Hematopoietic multipotent progenitor cell (in vitro differentiated cells): ENCODE results near the gene EPB41L1. TPM values are rescaled to one million over a fixed set of nuclear protein-coding genes. Genes with fewer than 3 reads are reported as not detected.

Source experiments
- DNase-seq, 3 donors: peaks; one replicate each; pipeline ENCODE4 v3.0.0-alpha.2; 2011 to 2015; ENCODE audit warnings: low read depth in 2 of 3, low spot score in 2 of 3
- total RNA-seq: library from RNA; depleted of rRNA; stranded (reverse); fragments of >200 nt; gene quantifications from one replicate; pipeline ENCODE4 v1.2.3, GENCODE V29; 2012

Gene EPB41L1
- total RNA-seq, 1 donor, result 1.3 TPM

DNA sequence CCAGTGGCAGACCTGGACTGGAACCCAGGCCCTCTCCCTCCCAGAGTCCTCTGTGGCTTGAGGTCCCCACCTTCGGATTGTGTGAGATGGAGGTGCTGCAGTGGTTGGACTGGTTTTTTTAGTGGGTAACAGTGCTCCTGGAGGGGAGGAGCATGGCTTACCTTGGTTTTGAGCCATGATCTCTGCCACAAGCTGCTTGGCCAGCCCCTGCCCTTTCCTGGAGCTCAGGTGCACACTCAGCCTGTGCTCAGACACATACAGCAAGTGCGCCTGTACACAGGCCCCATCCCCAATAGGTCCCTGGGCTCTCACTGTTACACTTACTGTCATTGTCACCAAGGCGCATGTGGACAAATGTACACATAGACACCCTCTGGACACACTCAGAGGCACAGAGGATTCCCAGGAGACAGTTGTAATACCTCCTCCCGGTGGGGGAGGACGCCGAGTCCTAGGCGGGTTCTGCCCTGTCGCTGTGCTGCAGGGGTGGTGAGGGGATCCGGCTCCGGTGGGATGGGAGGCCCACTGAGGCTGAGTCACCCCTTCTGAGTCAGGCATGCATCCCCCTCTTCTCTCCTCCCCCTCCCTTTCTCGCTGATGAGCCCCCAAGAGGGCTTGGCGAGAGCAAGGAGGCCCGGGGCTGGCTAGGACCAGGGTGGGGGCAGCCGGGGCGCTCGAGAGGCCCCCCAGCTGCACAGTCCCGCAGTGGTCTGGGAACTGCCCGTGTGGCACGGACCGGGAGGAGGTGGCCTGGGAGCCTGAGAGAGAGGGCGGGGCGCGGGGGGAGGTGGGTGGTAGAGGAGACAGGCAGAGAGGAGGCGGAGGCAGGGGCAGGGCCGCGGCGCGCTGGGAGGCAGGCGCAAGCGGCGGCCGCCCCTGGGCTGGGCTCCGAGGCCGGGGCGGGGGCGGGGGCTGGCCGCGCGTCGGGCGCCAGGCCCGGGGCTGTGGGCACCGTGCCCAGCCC lies 522 bp upstream of the EPB41L1 start:
- DNase-seq, result peak in 2 of 3 donors; percentile 67 to 73

DNA sequence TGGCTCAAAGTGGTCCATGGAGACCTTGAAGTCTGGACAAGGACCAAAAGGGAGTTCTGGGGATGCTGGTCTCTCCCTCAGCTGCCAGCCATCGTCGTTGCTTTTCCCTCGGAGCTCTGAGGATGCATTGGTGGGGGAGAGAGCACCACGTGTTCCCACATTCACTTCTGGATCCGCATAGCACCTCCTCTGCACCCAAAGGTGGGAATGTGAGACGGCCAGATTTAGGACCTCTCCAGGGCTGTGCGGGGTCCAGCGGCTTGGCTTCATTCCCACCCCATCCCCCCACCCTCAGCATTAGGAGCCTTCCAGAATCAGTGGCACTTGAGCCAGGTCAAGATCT lies 1.1 kb downstream of the EPB41L1 start:
- DNase-seq, result no peak

DNA sequence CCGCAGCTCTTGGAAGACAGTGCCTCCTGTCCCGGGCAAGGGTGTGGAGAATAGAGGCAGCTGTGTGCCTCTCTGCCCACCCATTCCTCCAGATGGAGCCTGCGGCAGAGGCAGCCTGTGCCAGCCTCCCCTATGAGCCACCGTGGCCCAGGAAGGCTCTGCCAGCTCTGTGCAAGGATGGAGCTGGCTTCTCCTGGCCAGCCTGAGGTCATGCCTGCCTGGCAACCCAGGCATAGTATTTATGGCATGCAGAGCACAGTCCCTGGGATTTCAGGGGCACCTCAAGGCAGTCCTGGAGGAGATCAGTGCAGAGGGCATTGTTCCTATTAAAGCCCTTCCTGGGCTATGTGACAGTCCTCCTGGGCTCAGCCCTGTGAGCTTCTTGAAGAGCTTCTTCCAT lies 1.5 kb downstream of the EPB41L1 start:
- no peak for DNase-seq

DNA sequence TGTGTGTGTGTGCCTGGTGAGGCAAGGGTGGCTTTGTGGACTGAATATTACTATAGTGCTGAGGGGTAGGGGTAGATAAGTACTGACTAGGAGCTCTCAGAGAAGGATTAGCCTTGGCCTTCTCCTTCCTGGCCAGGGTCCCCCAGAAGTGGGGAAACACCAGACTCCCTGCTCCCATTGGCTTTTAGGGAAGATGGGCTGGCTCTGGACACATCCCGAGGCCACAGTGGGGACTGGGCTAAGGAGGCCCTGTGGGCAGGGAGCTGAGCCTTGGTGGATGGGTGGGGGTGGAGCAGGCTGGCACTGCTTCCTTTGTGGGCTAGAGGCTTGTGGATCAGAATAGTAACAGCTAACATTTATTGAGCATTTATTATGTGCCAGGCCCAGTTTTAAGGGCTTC lies 3.1 kb downstream of the EPB41L1 start:
- DNase-seq, result no peak

DNA sequence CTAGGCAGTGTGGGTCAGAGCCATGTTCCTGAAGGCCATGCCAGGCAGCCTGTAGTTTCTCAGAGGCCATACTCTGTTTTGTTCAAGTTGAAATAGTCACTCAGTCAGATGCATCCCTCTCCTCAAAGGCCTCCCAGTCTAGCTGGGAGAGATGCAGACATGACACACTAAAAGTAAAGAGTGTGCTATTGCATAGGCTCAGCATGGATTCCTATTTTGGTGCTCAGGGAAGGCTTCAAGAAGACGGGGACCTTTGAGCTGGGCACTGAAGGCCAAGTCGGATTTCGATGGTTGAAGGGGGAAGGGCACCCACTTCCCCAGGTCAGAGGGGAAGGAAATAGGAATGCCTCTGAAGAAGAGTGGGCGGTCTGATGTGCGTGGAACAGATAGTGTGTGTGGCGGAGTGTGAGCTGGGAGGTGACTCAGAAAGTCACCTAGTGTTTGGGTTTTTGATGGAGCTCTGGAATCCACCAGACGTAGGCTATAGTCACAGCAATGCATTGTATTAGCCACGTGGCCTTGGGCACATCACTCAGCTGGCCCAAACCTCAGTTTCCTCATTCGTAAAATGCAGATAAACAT lies 3.7 kb downstream of the EPB41L1 start:
- DNase-seq, result no peak

DNA sequence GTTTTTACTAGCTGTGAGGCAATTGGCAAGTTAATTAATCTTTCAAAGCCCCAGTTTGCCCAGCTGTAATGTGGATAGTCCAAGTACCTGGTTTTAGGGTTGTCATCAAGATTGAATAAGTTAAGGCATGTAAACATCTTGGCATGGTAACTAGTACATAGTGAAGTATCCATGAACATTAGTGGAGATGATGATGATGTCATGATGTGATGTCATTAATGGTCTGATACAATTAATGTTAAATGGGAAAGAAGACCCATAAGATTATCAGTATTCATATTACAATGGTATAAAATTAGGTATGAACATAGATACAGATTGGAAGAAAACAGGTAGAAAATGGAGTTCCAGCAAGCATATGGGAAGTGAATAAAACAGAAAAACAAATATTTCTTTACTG lies 5.3 kb downstream of the EPB41L1 start:
- DNase-seq, result no peak

DNA sequence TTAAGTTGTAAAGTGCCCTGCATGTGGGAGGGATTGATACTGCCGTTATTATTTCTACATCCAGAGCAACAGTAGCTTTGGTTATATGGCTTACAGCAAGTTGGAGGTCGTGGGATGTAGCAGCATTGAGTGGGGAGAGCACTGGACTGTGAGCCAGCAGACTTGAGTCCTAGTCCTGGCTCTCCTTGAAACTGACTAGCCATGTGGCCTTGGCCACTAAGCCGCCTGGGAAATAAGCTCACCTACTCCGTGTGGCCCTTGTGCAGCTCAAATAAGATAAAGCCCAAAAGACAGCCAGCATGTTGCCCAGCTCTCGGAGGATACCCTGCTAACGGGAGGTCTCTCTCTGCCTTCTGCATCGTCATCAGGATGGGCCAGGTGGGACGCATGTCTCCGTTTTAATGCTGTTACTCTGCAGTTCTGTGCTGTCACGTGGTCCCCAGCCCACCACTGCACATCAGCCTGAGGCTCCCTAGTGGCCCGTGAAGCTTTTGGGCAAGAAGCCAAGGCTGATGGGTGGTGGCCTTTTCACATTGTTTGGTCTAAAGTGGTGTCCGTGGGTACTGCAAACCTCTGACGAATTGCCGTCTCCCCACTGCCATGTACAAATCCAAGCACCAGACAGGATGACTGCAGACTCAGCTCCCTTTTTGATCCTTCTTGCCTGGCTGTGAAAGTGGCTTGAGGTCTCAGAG lies 7.9 kb downstream of the EPB41L1 start:
- peak in 1 of 3 donors; percentile 33 for DNase-seq

DNA sequence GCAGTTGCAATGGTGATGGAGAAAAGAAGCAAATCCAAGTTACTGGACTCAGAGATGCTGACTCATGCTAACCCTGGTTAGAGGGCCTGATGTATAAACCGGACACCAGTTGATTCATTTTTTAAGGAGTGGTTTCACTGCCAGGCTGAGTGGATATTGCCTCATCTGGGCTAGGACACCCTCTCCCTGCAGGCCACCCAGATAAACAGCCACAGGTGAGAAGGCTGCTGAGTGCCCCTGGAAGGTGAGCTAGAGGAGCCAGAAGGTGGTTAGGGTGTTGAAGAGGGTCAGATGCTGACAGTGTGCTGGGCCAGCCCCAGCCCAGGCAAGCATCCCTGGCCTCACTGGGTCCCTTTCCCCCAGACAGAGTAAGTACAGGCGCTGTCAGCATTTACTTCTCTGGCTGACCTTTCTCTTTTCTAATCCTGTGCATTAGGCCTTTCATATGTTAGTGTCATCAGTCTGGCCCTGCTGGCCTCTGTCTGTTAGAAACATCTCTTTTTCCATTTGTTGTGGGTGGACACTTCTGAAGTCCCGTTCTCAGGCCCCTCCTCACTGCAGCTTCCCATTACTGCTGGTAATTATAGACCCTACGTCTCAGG lies 13.5 kb downstream of the EPB41L1 start:
- DNase-seq, result no peak

DNA sequence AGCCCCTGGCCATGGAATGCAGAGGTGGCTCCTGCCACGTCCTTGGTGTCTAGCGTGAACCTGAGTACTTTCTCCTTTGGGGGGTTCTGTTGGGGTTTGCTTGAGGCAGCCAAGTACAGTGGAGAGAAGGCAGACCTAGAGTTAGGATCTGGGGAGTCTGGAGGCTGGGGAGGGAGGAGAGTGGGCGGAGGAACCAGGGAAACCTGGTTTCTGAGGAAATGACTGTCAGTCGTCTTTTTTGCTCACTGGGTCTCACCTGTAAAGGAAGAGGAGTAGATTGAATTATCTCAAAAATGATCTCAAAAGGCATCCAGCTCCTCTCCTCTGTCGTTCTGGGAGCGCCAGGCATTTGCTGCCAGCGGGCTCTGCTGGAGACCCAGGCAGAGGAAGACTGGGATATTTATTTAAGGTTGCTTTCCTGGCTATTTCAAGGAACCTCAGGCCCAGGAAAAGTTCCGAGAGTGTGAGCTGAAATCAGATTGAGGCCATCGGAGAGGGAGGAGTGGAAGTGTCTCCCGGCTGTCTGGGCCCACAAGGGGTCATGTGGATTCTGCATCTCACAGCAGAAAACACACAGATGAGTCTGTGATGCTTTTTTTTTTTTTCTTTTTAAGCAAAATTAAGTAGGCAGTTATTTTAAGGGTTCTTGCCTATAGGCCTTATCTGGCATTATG lies 16.1 kb downstream of the EPB41L1 start:
- DNase-seq, result no peak

DNA sequence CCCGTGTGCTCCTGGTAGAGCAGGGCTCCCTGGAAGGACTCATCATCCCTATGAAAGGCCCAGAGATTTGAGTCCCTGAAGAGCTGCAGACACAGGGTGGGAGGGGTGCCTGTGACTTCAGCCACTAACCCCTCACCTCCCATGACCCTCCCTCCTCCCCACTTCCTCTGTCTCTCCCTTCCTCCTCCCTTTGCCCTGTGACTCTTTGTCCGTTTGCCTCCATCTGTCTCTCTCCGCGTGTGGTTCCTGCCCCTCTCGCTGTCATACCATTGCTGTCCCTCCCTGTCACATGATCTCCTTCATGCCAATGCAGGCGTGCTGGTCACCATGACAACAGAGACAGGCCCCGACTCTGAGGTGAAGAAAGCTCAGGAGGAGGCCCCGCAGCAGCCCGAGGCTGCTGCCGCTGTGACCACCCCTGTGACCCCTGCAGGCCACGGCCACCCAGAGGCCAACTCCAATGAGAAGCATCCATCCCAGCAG lies 19.0 kb downstream of the EPB41L1 start:
- peak in 2 of 3 donors; percentile 74 to 82 for DNase-seq

DNA sequence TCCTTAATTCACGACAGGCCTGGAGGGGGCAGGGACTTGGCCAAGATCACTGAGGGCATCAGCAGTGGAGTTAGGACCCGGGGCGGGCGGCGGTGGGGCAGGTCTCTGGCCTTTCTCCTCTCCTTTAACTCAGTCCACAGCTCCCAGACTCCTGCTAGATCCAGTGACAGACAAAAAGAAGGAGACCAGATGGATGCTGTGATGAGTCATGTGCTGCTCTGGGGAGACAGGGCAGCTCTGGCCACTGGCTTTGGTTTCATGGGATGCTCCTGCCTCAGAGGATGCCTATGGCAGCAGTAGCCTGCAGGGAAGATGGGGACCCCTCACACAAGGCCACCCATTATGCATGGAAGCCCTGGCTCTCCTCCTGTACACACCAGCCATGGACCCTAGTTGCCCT lies 20.5 kb downstream of the EPB41L1 start:
- no peak for DNase-seq

DNA sequence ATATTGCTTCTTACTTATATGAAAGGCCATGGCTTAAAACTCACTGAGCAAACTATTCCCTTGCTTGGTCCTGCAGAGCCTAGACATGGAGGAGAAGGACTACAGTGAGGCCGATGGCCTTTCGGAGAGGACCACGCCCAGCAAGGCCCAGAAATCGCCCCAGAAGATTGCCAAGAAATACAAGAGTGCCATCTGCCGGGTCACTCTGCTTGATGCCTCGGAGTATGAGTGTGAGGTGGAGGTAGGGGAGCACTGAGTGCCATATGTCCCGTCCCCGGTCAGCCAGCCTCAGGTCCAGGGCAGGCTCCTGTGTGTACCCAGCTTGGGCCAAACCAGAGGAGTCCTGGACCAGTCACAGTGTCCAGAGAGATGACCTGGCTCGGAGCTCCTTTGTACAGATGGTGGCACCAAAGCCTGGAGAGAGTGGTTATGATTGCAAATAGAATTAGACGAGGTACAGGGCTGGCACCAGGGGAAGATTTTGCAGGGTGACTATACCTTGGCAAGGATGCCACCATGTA lies 21.0 kb downstream of the EPB41L1 start:
- DNase-seq, result no peak

DNA sequence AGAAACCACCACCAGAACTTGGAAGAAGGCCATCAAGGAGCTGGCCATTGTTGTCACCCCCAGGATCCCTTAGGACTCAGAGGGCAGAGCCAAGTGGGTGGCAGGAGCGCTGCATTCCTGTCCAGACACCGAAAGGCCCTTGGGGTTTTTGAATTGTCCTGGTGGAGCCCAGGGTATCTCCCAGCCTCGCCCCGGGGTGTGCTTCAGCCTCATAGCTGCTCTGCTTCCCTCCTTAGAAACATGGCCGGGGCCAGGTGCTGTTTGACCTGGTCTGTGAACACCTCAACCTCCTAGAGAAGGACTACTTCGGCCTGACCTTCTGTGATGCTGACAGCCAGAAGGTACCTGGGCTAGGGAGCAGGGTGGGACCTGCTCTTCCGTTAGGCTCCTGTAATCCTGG lies 23.2 kb downstream of the EPB41L1 start:
- DNase-seq, result no peak

DNA sequence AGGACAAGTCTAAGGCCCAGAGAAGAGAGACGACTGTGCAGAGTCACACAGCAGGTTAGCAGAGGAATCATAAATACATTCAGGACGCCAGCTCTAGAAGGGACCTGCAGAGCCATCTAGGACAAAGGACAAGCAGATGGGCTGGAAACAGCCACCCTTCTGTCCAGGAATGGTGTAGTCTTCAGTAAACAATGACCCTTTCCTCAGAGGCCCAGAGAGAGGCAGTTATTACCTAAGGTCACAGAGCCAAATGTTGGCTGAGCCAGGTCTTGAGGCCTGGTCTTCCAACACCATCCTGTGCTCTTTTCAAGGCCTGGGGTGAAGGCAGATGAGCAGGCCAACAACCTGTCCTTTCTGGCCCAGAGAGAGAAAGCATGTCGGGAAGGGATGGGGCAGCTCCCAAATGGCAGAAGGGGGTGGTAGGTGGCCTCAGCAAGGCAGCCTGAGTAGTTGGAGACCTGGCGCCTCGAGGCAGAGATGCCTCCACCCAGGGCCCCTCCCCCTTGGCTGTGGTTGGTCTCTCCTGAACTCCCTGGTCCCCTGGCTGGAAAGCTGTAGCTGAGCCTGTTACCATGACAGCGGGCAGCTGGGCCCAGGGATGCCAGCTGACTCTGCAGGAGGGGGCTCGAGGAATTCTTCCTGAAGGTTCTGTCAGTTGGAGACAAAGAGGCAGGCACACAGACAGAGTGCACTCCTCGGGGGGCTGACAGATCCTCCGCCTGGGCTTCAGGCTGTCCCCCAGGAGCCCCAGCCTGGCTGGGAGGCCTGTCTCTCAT lies 24.8 kb downstream of the EPB41L1 start:
- no peak for DNase-seq

DNA sequence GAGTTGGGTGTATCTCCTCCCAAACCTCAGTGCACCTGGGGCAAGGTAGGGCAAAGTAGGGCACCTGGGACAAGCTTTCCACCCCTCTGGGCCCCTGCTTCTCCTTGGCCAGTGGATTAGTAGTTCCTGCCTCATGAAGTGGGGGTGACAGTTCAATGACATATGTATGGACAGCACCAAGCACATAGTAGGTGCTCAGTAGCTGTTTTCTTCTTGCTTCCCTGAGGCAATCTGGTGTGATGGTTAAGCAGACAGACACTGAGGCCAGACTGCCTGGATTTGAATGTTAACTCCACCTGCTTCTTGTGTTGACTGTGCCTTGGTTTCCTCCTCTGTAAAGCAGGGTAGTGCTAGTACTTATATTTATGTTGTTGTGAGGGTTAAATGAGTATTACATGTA lies 25.8 kb downstream of the EPB41L1 start:
- no peak for DNase-seq

DNA sequence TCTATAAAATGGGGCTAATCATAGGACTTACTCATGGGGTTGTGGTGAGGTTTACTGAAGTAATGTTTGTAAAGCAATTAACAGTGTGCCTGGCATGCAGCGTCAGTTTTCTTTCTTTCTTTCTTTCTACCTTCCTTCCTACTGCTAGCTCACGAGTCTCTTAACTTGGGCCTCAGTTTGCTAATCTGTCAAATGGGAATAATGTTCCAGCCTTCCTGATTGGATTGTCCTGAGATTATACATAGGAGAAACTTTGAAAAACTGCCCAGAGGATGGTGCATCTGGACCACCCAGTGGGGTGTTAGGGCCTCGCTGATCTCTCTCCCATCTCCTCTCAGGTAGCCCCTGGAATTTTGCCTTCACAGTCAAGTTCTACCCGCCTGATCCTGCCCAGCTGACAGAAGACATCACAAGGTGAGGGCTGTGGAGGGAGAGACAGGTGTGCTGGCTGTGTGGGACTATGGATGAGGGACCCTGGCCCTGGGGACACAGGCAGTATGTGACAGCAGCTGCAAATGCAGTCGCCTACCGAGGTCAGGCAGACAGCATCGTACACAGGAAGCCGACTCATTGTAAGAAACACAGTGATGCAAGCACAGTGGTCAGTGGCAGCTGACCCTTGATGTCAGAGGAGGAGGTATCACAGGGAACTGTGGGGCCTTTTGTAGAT lies 27.5 kb downstream of the EPB41L1 start:
- DNase-seq, result no peak

DNA sequence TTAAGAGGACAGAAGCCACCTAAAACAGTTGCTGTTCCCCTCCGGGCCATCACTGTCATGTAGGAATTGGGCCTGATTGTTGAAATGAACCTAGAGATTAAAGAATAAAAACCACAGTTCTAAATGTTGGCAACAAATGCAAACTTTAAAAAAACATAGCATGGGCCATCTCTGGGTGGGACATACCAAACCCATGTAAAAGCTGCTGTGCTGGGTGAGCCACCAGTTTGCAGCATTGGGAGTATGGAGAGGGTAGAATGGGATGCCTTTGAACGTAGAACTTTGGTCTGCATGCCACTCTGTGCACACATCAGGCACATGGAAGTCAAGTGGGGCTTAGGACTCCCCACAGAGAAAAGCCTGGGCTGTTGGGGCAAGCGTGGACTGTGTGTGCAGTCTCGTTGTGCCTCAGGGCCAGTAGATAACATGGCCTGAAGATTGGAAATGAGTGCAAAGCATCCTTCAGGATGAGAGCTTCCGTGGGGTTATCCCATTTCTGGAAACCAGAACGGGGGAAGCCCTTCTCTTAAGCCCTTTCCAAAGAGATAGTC lies 28.1 kb downstream of the EPB41L1 start:
- no peak for DNase-seq

DNA sequence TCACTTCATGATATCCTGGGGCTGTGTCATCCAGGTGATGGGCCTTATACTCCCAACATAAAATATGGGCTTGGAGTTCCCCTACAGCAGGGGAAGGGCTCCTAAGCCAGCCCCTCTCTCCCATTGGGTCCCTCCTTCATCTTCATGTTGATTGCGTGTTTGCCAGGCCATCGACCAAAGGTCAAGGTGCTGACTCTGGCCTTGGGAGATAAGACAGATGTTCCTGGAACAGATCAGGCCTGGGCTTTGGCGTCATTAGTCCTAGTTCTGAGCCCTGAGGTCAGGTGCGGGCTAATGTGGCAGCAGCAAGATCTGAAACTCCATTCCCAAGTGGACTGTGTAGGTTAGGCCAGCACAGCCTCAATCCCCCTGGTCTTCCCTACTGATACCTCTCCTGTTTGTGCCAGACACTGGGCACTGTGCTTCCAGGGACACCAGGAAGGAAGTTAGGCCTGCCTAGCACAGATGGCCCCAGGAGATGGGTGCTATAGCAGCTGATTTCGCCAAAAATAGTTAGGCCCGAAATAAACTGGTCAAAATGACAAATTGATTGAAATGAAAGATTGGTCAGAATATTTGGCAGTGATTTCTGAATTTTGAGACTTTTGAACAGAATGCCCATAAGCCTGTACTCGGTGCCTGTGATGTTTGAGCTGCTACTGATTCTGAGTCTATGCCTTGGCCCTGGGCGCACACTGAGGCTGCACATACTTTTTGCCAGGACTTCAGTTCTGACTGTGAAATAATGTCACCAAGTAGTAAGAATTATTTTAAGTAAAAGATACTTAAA lies 28.8 kb downstream of the EPB41L1 start:
- no peak for DNase-seq
